Breast epithelium (tissue), 4 donors: Measurements from ENCODE around the gene ZP4. TPM values are rescaled to one million over a fixed set of nuclear protein-coding genes. Genes with fewer than 3 reads are reported as not detected.

Experiments
- DNase-seq, 2 donors: peaks; one replicate each; pipeline ENCODE4 v3.0.0-alpha.2; 2019; ENCODE audit warnings: low spot score in 2 of 2
- H3K27ac ChIP-seq, 2 donors: fragments of 200-600 bp; sonication (generic) in 1 of 2; one replicate each; pipeline ENCODE4 v1.5.1; 2016 to 2019; ENCODE audit warnings: mild to moderate bottlenecking in 1 of 2
- H3K27me3 ChIP-seq, 2 donors: fragments of 200-600 bp; sonication (generic) in 1 of 2; one replicate each; pipeline versions ENCODE4 v1.5.1 to v1.6.0; 2017 to 2019; ENCODE audit warnings: control low read depth in 1 of 2, mild to moderate bottlenecking in 1 of 2
- H3K36me3 ChIP-seq: fragments of 200-600 bp; one replicate; pipeline ENCODE4 v1.5.1; 2019
- H3K4me1 ChIP-seq, 2 donors: fragments of 200-600 bp; sonication (generic); one replicate each; pipeline ENCODE4 v1.5.1; 2016 to 2019; ENCODE audit warnings: control low read depth in 1 of 2
- H3K4me3 ChIP-seq, 3 donors: fragments of 200-600 bp; sonication (generic); 1 replicate in 2 of 3; 2 replicates in 1 of 3; pipeline ENCODE4 v1.5.1; 2016 to 2019; ENCODE audit warnings: mild to moderate bottlenecking in 3 of 3, moderate library complexity in 2 of 3
- H3K9me3 ChIP-seq, 2 donors: fragments of 200-600 bp; sonication (generic) in 1 of 2; one replicate each; pipeline ENCODE4 v1.5.1; 2016 to 2019; ENCODE audit warnings: control low read depth in 1 of 2
- CTCF ChIP-seq, 3 donors: fragments of 450-650 bp; IDR thresholded peaks; one replicate each; pipeline ENCODE4 v1.5.1; 2016 to 2017; ENCODE audit warnings: antibody characterized with exemption in 3 of 3, mild to moderate bottlenecking in 3 of 3, moderate library complexity in 3 of 3
- POLR2A ChIP-seq: fragments of 450-650 bp; IDR thresholded peaks from one replicate; pipeline ENCODE4 v1.6.1; 2016; ENCODE audit warnings: antibody characterized with exemption, mild to moderate bottlenecking, moderate library complexity
- POLR2AphosphoS5 ChIP-seq, 3 donors: sonication (generic); formaldehyde crosslinking; IDR thresholded peaks; one replicate each; pipeline ENCODE4 v1.6.1; 2017; ENCODE audit warnings: antibody characterized with exemption in 3 of 3
- intact Hi-C: fragments of 100-400 bp; cut with DNase I; formaldehyde crosslinking; loops from one replicate; pipeline ENCODE4 v1.15.1; 2023; ENCODE audit warnings: low total_unique reads
- total RNA-seq, 3 donors: library from RNA; depleted of rRNA; stranded (reverse); fragments of >200 nt; gene quantifications; one replicate each; pipeline ENCODE4 v1.1.0, GENCODE V29; 2016

ZP4 gene
- total RNA-seq, 3 donors from 2014 or later = not detected

- Histone ChIP-seq H3K9me3 (no peaks in the 10 kb centered on the region), H3K4me1 (no peaks in the 10 kb centered on the region), H3K36me3 (no peaks in the 10 kb centered on the region), H3K27ac (no peak overlapping the region), H3K27me3 (no peaks in the 10 kb centered on the region), H3K4me3 (no peak overlapping the region)
- TF ChIP-seq CTCF (IDR thresholded peaks at IDR 0.05) (no peak), POLR2A (no peak), POLR2AphosphoS5 (IDR thresholded peaks at IDR 0.05) (no peak)
- DNase-seq = no peak
- intact Hi-C loops = no loop called here
Measured at GRCh38 chr1:237884237-237884636, 6.5 kb downstream of the ZP4 start.

- no peaks in the 10 kb centered on the region for H3K27me3 ChIP-seq
Measured at GRCh38 chr1:237879195-237879594, 11.5 kb downstream of the ZP4 start.

GRCh38 chr1:237878406-237878805 lies 12.3 kb downstream of the ZP4 start:
- DNase-seq = no peak
- H3K9me3 ChIP-seq = no peaks in the 10 kb centered on the region
- no peak overlapping the region for H3K27ac ChIP-seq
- no peaks in the 10 kb centered on the region for H3K36me3 ChIP-seq
- H3K27me3 ChIP-seq = no peaks in the 10 kb centered on the region
- TF ChIP-seq POLR2A (no peak), CTCF (IDR thresholded peaks at IDR 0.05) (no peak), POLR2AphosphoS5 (IDR thresholded peaks at IDR 0.05) (no peak)
- no peak overlapping the region for H3K4me3 ChIP-seq
- no peaks in the 10 kb centered on the region for H3K4me1 ChIP-seq
- intact Hi-C loops = no loop called here

More at GRCh38 chr1:237879195-237879594, 11.5 kb downstream of the ZP4 start:
- Histone ChIP-seq H3K9me3 (no peaks in the 10 kb centered on the region), H3K4me1 (no peaks in the 10 kb centered on the region), H3K4me3 (no peak overlapping the region), H3K36me3 (no peaks in the 10 kb centered on the region), H3K27ac (no peak overlapping the region)
- DNase-seq = no peak
- TF ChIP-seq POLR2A = no peak
- intact Hi-C loops = no loop called here

- DNase-seq = no peak
- H3K4me3 ChIP-seq = no peak overlapping the region
- no peaks in the 10 kb centered on the region for H3K27me3 ChIP-seq
- H3K36me3 ChIP-seq = no peaks in the 10 kb centered on the region
- no peaks in the 10 kb centered on the region for H3K9me3 ChIP-seq
- intact Hi-C loops = no loop called here
- TF ChIP-seq POLR2A (no peak), POLR2AphosphoS5 (IDR thresholded peaks at IDR 0.05) (no peak), CTCF (IDR thresholded peaks at IDR 0.05) (no peak)
- H3K4me1 ChIP-seq = no peaks in the 10 kb centered on the region
- H3K27ac ChIP-seq = no peak overlapping the region
Measured at GRCh38 chr1:237877631-237878030, 13.1 kb downstream of the ZP4 start.

- H3K27me3 ChIP-seq = no peaks in the 10 kb centered on the region
- no peaks in the 10 kb centered on the region for H3K4me1 ChIP-seq
- H3K36me3 ChIP-seq = no peaks in the 10 kb centered on the region
- no peak overlapping the region for H3K27ac ChIP-seq
- DNase-seq = no peak
- no peak overlapping the region for H3K4me3 ChIP-seq
- intact Hi-C loops = no loop called here
- no peaks in the 10 kb centered on the region for H3K9me3 ChIP-seq
- no peak for TF ChIP-seq CTCF (IDR thresholded peaks at IDR 0.05)
- TF ChIP-seq POLR2AphosphoS5 (IDR thresholded peaks at IDR 0.05) = no peak
- no peak for TF ChIP-seq POLR2A
Measured at GRCh38 chr1:237875291-237875690, 15.4 kb downstream of the ZP4 start.
